GM18505 (cell line): ENCODE results near the gene RPS15.

Experiments
- ATAC-seq: cut with Tn5 transposase; IDR thresholded peaks from one replicate; pipeline ENCODE4 v1.9.1; 2021; ENCODE audit not compliant: unreplicated experiment
- POLR2A ChIP-seq: IDR thresholded peaks from 4 replicates; pipeline ENCODE4 v1.6.1; 2011; ENCODE audit warnings: borderline replicate concordance; ENCODE audit not compliant: insufficient read depth, insufficient read length; ENCODE audit errors: extremely low read depth

RPS15 gene

DNA sequence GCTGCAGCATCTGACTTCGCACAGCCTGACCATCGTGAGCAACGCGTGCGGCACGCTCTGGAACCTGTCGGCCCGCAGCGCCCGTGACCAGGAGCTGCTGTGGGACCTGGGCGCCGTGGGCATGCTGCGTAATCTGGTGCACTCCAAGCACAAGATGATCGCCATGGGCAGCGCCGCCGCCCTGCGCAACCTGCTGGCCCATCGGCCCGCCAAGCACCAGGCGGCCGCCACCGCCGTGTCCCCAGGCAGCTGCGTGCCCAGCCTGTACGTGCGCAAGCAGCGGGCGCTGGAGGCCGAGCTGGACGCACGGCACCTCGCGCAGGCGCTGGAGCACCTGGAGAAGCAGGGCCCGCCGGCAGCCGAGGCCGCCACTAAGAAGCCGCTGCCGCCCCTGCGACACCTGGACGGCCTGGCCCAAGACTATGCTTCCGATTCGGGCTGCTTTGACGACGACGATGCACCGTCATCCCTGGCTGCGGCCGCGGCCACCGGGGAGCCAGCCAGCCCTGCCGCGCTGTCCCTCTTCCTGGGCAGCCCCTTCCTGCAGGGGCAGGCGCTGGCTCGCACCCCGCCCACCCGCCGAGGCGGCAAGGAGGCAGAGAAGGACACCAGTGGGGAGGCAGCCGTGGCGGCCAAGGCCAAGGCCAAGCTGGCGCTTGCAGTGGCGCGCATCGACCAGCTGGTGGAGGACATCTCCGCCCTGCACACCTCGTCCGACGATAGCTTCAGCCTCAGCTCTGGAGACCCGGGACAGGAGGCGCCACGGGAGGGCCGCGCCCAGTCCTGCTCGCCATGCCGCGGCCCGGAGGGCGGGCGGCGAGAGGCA is 27.2 kb downstream of the RPS15 start:
- no peak for ATAC-seq

DNA sequence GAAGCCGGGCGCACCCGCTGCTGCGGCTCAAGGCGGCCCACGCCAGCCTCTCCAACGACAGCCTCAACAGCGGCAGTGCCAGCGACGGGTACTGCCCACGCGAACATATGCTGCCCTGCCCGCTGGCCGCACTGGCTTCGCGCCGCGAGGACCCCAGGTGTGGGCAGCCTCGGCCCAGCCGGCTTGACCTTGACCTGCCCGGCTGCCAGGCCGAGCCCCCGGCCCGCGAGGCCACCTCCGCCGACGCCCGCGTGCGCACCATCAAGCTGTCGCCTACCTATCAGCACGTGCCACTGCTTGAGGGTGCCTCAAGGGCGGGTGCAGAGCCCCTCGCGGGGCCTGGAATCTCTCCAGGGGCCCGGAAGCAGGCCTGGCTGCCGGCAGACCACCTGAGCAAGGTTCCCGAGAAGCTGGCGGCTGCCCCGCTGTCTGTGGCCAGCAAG is 27.8 kb downstream of the RPS15 start:
- no peak for ATAC-seq
- no peak for TF ChIP-seq POLR2A

More for the DNA sequence above, 27.2 kb downstream of the RPS15 start:
- no peak for TF ChIP-seq POLR2A

DNA sequence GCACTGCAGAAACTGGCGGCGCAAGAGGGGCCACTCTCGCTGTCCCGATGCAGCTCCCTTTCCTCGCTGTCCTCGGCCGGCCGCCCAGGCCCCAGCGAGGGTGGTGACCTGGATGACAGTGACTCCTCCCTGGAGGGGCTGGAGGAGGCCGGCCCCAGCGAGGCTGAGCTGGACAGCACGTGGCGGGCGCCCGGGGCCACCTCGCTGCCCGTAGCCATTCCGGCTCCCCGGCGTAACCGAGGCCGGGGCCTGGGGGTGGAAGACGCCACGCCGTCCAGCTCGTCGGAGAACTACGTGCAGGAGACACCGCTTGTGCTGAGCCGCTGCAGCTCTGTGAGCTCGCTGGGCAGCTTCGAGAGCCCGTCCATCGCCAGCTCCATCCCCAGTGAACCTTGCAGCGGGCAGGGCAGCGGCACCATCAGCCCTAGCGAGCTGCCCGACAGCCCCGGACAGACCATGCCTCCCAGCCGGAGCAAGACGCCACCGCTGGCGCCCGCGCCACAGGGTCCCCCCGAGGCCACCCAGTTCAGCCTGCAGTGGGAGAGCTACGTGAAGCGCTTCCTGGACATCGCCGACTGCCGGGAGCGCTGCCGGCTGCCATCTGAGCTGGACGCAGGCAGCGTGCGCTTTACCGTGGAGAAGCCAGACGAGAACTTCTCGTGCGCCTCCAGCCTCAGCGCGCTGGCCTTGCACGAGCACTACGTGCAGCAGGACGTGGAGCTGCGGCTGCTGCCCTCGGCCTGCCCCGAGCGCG is 28.4 kb downstream of the RPS15 start:
- ATAC-seq, result no peak
- TF ChIP-seq POLR2A, result no peak

DNA sequence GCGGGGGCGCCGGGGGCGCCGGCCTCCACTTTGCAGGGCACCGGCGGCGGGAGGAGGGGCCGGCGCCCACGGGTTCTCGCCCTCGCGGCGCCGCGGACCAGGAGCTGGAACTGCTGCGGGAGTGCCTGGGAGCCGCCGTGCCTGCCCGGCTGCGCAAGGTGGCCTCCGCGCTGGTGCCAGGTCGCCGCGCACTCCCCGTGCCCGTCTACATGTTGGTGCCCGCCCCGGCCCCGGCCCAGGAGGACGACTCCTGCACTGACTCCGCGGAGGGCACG is 29.0 kb downstream of the RPS15 start:
- no peak for ATAC-seq
- TF ChIP-seq POLR2A, result no peak

DNA sequence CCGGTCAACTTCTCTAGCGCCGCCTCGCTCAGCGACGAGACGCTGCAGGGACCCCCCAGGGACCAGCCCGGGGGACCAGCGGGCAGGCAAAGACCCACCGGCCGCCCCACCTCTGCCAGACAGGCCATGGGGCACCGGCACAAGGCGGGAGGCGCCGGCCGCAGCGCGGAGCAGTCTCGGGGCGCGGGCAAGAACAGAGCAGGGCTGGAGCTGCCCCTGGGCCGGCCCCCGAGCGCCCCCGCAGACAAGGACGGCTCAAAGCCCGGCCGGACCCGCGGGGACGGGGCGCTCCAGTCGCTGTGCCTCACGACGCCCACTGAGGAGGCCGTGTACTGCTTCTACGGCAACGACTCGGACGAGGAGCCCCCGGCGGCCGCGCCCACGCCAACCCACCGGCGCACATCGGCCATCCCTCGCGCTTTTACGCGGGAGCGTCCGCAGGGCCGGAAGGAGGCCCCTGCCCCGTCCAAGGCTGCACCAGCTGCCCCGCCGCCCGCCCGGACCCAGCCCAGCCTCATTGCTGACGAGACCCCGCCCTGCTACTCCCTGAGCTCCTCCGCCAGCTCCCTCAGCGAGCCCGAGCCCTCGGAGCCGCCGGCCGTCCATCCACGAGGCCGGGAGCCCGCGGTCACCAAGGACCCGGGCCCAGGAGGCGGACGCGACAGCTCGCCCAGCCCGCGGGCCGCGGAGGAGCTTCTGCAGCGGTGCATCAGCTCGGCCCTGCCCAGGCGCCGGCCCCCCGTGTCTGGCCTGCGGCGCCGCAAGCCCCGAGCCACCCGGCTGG is 29.5 kb downstream of the RPS15 start:
- TF ChIP-seq POLR2A, result no peak
- ATAC-seq, result no peak

DNA sequence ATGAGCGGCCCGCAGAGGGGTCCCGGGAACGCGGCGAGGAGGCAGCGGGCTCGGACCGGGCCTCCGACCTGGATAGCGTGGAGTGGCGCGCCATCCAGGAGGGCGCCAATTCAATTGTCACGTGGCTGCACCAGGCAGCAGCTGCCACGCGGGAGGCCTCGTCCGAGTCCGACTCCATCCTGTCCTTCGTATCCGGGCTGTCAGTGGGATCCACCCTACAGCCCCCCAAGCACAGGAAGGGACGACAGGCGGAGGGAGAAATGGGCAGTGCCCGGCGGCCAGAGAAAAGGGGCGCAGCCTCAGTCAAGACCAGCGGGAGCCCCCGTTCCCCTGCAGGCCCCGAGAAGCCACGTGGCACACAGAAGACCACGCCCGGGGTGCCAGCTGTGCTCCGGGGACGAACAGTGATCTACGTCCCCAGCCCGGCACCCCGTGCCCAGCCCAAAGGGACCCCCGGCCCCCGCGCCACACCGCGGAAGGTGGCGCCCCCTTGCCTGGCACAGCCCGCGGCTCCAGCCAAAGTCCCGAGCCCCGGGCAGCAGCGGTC is 30.2 kb downstream of the RPS15 start:
- no peak for ATAC-seq
- no peak for TF ChIP-seq POLR2A

DNA sequence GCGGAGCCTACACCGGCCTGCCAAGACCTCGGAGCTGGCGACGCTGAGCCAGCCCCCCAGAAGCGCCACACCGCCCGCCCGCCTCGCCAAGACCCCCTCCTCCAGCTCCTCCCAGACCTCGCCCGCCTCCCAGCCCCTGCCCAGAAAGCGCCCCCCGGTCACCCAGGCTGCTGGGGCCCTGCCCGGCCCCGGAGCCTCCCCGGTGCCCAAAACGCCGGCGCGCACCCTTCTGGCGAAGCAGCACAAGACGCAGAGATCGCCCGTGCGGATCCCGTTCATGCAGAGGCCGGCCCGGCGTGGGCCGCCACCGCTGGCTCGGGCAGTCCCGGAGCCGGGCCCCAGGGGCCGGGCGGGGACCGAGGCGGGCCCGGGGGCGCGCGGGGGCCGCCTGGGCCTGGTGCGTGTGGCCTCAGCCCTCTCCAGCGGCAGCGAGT is 30.6 kb downstream of the RPS15 start:
- no peak for TF ChIP-seq POLR2A
- no peak for ATAC-seq

DNA sequence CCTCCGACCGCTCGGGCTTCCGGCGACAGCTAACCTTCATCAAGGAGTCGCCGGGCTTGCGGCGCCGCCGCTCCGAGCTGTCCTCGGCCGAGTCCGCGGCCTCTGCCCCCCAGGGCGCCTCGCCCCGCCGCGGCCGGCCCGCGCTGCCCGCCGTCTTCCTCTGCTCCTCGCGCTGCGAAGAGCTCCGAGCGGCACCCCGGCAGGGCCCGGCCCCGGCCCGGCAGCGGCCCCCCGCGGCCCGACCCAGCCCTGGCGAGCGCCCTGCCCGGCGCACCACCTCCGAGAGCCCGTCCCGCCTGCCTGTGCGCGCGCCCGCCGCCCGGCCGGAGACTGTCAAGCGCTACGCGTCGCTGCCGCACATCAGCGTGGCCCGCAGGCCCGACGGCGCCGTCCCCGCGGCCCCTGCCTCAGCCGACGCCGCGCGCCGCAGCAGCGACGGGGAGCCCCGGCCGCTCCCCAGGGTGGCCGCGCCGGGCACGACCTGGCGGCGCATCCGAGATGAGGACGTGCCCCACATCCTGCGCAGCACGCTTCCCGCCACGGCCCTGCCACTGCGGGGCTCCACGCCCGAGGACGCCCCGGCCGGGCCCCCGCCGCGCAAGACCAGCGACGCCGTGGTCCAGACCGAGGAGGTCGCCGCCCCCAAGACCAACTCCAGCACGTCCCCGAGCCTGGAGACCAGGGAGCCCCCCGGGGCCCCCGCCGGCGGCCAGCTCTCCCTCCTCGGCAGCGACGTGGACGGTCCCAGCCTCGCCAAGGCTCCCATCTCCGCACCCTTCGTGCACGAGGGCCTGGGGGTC is 31.3 kb downstream of the RPS15 start:
- ATAC-seq, result no peak
- TF ChIP-seq POLR2A, result no peak

DNA sequence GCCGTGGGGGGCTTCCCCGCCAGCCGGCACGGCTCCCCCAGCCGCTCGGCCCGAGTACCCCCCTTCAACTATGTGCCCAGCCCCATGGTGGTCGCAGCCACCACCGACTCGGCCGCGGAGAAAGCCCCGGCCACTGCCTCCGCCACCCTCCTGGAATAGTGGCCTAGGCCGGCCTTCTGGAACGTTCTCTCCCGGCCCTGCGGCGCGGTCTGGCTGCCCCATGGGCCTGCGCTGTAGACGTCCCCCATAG is 31.8 kb downstream of the RPS15 start:
- ATAC-seq, result no peak
- TF ChIP-seq POLR2A, result no peak

DNA sequence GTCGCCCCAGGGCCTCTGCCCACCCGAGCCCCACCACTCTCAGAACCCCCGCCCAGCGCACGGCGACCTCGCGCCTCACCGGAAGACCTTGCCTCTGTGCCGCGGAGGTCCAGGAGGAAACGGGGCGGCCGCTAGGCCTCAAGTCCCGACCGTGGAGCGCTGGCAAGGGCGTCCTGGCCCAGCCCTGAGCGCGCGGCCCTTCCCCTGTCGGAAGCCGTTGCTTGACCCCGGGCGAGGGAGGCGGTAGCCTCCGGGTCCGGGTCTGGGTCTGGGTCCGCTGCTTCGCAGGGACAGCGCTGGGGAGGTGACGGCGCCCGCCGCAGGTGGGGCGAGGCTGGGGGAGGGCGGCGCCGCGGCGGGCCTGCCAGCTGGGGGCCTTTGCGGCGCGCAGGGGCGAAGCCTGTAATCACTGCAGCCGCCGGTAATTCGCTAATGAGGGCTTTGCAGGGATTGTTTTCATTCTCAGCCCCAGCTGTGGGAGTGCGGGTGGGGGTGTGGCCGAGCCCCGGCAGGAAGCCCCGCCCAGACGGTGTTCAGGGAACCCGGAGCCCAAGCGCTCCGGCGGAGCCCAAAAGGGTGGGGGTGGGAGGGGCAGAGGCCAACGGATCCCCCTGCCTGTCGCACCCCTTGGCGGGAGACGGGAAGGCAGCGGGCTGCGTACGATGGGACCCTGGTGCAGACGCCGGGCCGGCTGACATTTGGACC is 32.3 kb downstream of the RPS15 start:
- no peak for TF ChIP-seq POLR2A
- no peak for ATAC-seq

DNA sequence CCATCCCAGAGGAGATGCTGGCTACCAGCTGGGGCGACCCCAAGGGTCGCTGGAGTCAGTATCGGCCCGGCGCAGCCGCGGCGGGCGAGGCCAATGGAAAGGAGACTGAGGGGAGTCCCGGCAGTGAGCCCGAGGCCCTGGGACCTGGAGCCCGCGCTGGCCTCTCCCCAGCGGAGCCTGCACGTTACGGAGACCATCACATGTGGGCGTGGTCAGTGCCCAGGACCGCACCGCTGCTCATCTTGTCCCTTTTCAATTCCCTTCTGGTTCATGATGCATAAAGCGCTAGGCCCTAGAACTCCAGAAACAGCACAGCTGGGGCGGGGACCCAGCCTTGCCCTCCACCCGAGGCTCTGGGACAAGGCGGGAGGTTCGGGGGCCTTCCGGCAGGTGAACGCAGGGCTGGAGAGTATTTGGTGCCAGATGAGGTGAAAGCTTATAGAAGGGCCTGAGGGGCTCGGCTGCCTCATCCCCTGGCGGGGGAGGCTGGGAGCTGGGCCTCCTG is 32.9 kb downstream of the RPS15 start:
- no peak for ATAC-seq
- no peak for TF ChIP-seq POLR2A

DNA sequence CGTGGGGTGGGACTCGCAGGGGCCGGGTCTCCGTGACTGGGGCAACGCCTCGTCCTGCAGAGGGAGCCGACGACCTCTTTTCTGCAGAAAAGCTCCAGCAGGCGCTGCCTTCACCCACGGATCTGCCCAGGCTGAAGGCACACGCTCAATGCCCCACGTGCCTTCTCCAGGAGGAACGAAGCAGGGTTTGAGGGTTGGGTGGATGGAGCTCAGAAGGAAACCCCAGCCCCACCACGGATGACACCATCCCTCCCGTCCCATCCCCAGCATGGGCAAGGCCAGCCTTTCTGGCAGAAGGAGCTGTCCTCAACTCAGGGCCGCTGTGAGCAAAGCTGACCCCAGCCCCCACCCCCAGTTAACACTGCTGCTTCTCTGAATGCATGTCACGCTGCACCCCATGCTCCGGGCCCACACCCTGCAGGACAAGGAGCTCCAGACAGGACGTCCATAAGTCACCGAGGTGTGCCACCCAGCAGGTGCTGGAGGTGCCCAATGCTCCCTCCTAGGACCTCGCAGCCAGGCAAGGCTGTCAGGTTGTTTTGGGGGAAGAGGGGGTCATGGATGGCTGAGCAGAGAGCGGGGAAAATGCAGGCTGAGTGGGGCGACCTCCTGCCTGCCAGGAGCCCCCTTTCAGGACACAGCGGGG is 33.4 kb downstream of the RPS15 start:
- TF ChIP-seq POLR2A, result no peak
- no peak for ATAC-seq
